Activated CD8-positive, alpha-beta memory T cell treated with anti-CD3 and anti-CD28 coated beads, Interleukin-2, amount 50 U/mL, for 1 hour (primary cell): ENCODE data around the gene KNCN.

Source experiments
- DNase-seq: peaks from one replicate; pipeline ENCODE4 v3.0.0-alpha.2; 2020; ENCODE audit errors: extremely low read depth

The KNCN gene

GRCh38 chr1:46568461-46568891, 17.0 kb upstream of the KNCN start:
- DNase-seq = no peak

GRCh38 chr1:46563341-46563740, 11.9 kb upstream of the KNCN start:
- no peak for DNase-seq

GRCh38 chr1:46562498-46562897, 11.1 kb upstream of the KNCN start:
- DNase-seq = no peak

- DNase-seq = no peak
Observed at GRCh38 chr1:46558966-46559365, 7.5 kb upstream of the KNCN start.

DNA sequence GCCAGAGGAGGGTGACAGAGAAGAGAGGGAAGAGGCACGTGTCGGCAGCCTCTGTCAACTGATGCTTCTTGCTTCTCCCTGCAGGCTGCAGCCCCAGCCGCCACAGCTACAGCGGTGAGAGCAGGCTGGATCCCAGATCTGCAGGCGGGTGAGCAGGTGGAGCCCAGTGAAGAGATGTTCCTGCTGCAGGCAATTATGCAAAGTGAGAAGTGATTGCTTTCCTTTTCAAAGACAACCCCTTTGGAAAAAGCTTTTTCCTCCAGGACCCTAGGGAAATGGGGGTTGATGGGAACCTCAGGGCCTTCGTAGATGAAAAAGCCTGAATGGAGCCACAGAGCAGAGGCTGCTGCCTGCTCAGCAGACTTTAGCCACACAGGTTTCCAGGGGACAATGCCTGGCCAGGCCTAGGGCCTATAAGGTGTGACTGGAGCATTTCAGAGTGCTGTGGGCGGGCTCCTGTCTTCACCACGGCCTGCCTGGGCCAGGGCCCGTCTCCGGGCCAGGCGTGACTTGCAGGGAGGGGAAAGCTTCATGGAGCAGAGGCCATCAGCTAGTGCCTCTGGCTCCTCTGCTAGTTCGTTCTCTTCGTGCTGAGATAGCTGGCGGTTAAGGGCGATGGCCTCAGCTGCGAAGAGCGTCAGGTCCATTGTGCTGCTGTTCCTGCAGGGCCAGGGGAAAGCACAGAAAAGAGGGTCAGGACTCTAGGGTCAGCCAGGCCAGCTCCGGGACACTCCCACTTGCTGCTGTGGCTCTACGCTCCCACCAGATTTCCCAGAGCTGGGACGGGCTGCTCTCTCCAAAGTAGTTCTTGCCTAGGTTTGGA, 6.9 kb upstream of the KNCN start:
- no peak for DNase-seq

DNA sequence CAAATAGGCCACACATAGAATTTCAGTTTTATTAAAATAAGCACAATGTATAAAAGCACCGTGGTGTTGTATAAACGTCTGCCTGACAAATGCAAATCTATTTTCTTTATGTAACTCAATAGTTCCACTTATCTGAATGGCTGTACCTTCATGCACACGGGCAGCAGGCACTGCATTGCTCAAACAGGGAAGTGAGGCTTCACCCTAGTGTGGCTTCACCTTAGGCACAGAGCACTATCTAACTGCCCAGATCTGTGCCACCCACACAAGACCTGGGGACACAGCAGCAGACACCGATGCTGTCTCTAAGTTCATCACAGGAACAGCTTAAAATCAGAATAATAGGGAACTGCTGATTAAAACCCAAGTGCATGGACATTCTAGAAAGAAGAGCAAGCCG, 6.0 kb upstream of the KNCN start:
- DNase-seq = no peak

- no peak for DNase-seq
Observed at GRCh38 chr1:46556822-46557221, 5.4 kb upstream of the KNCN start.

GRCh38 chr1:46555826-46556619, 4.6 kb upstream of the KNCN start:
- no peak for DNase-seq

GRCh38 chr1:46554597-46555381, 3.3 kb upstream of the KNCN start:
- DNase-seq = no peak

DNA sequence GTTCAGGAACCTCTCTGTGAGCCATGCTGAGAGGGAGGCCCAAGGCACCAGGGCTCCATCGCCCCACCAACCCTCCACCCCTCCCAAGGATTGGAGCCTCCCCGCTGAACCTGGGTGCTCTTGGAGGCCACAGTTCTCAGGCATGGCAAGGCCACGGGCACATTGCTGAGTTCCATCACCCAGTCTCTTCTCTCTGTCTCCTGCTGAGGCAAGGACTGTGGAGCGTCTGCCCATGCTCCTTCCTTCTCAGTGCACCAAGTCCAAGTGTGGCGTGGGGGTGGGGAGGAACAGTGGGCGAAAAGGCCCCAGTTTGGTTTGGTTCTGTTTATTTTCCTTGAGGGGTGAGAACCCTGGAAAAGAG, 2.8 kb upstream of the KNCN start:
- no peak for DNase-seq

DNA sequence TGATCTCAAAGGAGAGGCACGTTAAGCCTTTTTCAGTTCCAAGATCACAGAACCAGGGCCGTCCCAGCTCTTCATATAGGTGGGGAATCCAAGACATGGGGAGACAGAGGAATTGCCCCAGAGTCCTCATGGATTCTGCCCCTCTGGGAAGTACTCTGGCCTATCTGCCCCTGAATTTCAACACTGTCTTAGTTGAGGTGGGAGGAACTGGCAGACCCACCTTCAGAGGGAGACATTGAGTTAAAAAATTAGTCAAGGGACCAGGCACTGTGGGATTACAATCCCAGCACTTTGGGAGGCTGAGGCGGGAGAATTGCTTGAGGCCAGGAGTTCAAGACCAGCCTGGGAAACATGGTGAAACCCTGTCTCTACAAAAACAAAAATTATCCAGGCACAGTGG, 2.1 kb upstream of the KNCN start:
- no peak for DNase-seq

DNA sequence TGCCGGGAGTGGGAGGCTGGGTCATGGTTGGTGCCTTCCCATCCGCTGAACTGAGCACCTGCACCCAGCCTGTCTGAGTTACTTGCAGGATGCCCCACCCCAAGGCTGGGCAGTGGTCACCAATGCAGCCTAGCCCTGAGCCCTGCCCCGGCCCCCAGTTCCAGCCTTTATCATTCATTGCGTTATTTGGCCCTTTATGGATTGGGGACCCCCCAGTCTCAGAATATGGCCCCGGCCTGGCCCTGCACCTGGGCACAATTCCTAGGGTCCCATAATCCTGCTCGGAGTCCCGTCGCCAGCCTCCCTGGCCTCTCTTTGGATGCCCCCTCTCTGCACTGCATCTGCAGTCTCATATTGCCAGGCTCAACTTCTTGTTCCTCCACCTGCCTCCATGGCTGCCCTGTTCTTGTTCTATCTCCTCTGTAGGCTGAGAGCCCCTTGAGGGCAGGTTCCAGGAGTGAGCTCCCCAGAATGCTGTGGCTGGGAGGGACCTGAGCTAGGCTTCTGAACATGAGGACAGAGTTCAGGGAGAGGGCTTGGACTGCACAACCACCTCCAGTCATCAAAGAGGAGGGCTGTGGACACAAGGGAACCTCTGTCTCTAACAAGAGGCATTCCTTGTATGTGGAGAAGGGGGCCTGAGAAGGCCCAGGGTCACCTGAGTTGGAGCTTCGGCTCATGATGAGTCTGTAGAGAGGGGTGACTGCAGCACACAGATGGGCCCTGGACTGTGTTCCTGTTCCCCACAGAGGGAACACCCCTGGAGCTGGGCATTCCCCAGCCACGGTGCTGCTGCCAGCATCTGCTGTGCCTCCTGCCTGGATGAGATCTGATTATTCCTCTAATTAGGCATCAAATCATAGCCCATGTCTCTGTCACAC, 1.1 kb upstream of the KNCN start:
- no peak for DNase-seq

DNA sequence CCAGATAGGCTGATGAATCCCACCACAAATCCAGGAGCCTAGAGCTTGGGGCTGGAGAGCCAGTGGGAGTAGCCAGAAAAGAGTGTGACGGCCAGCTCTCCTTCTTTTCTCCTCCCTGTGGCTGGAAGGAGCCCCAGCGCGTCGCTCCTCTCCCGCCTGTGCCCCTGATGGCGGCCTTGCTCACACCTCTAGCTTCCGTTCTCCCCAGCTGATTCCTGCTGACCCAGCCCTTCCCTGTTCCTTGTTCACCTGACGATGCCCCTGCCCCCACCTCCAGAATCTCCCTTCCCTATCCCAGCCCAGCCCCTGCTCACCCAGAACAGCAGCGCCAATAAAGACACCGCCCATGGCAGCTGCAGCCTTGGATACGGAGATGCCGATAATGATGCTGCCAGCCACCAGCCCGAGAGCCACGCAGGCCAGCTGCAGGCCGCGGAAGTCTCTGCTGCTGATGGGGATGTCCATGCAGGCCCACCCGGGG, 656 bp downstream of the KNCN start:
- no peak for DNase-seq

GRCh38 chr1:46549697-46550681, 1.5 kb downstream of the KNCN start:
- peak; percentile 44 for DNase-seq

DNA sequence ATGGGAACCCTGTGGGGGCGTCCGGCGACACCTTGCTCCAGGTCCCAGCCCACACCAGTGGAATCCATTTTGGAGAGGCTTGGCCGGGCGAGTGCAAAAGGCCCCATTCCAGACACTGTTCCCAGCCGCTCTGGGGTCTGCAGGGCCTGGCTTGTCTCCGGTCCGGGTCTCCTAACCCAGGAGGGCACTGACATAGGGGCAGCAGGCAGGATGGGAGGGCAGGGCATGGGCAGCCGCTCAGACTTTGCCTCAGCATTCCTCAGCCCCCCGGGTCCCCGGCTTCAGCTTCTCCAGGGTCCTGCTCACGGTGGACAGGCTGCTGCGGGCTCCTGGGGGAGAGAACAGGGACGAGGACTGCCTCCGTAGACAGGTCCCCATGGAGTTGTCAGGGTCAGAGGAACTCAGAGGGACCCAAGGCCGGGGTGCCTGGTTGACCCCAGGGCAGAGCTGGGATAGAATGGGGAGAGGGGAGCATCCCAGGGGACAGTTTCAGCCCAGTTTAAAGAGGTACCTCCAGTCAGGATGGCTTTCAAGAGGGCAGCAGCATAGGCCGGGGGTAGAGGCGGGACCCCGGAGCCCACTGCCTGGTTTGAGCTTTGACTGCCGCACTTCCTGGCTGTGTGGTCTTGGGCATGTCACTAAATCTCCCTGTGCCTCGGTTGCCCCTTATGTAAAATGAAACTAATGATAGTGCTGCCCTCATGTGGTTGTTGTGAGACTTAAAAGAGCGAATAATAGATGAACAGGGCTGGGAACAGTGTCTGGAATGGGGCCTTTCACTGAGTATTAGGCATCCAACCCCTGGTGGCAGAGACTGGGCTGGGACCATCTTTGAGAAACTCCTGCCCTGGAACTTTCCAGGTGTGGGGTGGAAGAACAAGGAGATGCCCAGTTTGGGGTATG, 3.7 kb downstream of the KNCN start:
- DNase-seq = no peak

DNA sequence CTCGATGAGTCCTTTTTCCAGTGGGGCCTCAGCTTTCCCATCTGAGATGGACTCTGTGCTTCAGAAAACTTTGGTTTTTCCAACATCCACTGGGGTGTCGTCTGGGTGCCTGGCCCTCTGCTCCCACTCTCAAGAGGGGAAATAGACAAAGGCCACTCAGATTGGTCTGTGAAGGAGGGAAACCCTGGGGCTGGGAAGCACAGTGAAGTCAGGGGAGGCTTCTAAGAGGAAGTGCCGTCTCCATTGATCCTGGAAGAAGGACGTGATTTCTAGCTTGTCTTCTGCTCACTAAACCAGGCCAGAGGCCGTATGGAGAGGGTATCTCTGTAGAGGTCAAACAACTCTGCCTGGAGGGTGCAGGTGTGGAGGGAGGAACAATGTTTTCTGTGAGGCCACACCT, 5.2 kb downstream of the KNCN start:
- DNase-seq = no peak

DNA sequence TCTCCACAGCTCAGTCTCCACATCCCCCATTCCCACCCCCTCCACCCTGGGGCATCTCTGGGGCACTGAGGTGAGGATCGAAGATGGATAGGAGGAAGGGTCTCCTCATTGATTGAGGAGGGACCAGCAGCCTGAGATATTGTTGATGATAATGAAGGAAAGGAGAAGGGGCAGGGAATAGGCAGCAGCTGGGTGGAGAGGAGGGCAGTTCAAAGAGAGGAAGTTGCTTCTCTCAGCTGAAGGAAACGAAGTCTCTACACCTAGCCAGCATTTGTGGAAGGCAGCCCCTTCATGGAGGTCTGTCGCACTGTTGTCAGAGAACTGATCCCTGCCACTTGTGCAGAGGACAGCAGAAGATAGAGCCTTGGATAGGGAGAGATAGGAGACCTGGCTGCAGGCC, 5.7 kb downstream of the KNCN start:
- no peak for DNase-seq

- no peak for DNase-seq
Observed at GRCh38 chr1:46544561-46545240, 6.7 kb downstream of the KNCN start.
